Activated naive CD8-positive, alpha-beta T cell treated with anti-CD3 and anti-CD28 coated beads, Interleukin-2, amount 10 ng/mL, durations not matched to agents 7 days and 5 days (primary cell): Measurements from ENCODE around the gene CRIP3. TPM values are rescaled to one million over a fixed set of nuclear protein-coding genes. Genes with fewer than 3 reads are reported as not detected.
"Not testable (repeated sequence)": the region's sequence is repeated elsewhere in the genome, so short reads cannot be mapped to it uniquely, and the experiment has no call there.

Experiments used
- ATAC-seq: fragments of 150-1000 bp; cut with Tn5 transposase; one replicate; pipeline ENCODE4 v1.10.0; 2021; ENCODE audit warnings: low read depth, moderate library complexity
- POLR2A ChIA-PET: fragments of 350-600 bp; sonication (Branson Sonifier 250); formaldehyde crosslinking; loops from one replicate; lab custom pipeline; 2021; ENCODE audit warnings: antibody characterized with exemption; lab: Charles Lee
- DNase-seq: peaks from one replicate; pipeline ENCODE4 v3.0.0; 2021
- H3K27ac Mint-ChIP-seq: one replicate; pipeline ENCODE4 v1.8.0; 2022; ENCODE audit warnings: mild to moderate bottlenecking, mixed read lengths
- H3K27me3 Mint-ChIP-seq: one replicate; pipeline ENCODE4 v1.8.0; 2022; ENCODE audit warnings: mild to moderate bottlenecking, moderate library complexity, mixed read lengths
- H3K36me3 Mint-ChIP-seq: one replicate; pipeline ENCODE4 v1.8.0; 2021; ENCODE audit warnings: mild to moderate bottlenecking, mixed read lengths
- H3K4me1 Mint-ChIP-seq: one replicate; pipeline ENCODE4 v1.8.0; 2021; ENCODE audit warnings: mixed read lengths
- H3K4me3 Mint-ChIP-seq: one replicate; pipeline ENCODE4 v1.8.0; 2022; ENCODE audit warnings: mild to moderate bottlenecking, moderate library complexity, mixed read lengths
- H3K9me3 Mint-ChIP-seq: one replicate; pipeline ENCODE4 v1.8.0; 2021; ENCODE audit warnings: mixed read lengths
- total RNA-seq, 2 experiments: library from RNA; stranded (reverse); gene quantifications; one replicate each; pipeline ENCODE4 v1.2.3, GENCODE V29; 2021

CRIP3 gene, protein sequence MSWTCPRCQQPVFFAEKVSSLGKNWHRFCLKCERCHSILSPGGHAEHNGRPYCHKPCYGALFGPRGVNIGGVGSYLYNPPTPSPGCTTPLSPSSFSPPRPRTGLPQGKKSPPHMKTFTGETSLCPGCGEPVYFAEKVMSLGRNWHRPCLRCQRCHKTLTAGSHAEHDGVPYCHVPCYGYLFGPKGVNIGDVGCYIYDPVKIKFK
- under 1 TPM; 0.47 to 0.62 TPM for total RNA-seq

GRCh38 chr6:43308101-43308989, at the start of gene CRIP3:
CRIP3 (minus strand) TSS chr6:43308826; CDS start chr6:43308792, 34 bp downstream.
- H3K9me3 Mint-ChIP-seq = no peaks in the 10 kb centered on the region
- peaks cover 8% of the 10 kb centered on the region for H3K27me3 Mint-ChIP-seq
- H3K36me3 Mint-ChIP-seq = no peaks in the 10 kb centered on the region
- ATAC-seq = peak; percentile 82
- no peak within 1 kb of the TSS for H3K27ac Mint-ChIP-seq
- peak within 1 kb of the TSS; percentile 82 for H3K4me3 Mint-ChIP-seq
- DNase-seq = peak; percentile 63
- POLR2A ChIA-PET = interaction anchor here (1.4 to 1.5 kb wide), 2 partner anchors 89 to 324 kb away, joined by 3 to 5 read pairs; partner anchors contain the start of gene PPP2R5D
- H3K4me1 Mint-ChIP-seq = peaks cover 4% of the 10 kb centered on the region

DNA sequence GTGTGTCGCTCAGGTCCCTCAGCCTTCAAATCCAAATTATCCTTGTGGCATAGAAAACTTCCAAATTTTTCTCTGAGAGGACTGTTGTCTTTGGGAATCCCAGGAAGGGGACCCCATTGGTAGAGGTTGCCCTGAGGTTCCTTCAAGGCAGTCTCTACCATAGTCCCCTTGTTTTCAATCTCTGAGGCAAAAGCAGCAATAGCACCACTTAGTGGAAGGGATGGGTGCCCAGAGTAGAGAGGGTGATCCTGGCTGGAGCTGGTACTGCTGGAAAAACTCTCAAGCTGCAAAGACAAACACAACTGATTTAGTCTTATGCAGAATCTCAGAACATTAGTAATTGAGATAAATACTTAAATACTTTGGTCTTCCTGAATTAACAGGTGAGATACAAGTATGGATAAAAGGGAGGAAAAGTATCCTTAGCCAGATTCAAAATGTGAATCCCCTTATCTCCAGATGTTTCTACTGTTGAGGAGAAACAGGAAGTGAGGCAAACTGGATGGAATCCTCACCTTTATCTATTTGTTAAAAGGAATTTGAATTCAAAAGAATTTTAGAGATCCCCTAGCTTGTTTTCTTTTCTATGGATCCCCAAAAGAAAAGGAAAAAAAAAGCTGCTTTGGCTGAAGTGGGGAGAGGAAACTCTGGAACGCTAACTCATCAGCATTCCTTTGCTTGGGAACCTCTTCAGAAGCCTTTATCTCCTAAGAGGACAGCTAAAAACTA, 47.4 kb upstream of the CRIP3 start:
- POLR2A ChIA-PET = interaction anchor here (1.0 kb wide), 1 partner anchor 14 kb away, joined by 3 read pairs; the partner anchor contains the start of gene ZNF318
- H3K36me3 Mint-ChIP-seq = peaks cover 10% of the 10 kb centered on the region
- no peak for ATAC-seq

DNA sequence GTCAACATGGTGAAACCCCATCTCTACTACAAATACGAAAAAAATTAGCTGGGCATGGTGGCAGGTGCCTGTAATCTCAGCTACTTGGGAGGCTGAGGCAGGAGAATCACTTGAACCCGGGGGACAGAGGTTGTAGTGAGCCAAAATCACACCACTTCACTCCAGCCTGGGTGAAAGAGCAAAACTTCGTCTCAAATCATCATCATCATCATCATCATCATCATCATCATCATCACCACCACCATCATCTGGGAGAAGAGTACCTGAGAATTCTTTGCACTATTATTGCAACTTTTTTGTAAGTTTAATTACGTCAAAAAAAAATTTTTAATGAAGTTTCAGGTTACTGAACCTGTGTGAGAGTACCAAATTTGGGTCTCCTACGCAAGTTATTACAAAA, 43.3 kb upstream of the CRIP3 start:
- POLR2A ChIA-PET = interaction anchor here (0.7 kb wide), 1 partner anchor 613 kb away, joined by 3 read pairs; no protein-coding TSS in a partner anchor
- not testable (repeated sequence) for ATAC-seq, H3K27me3 Mint-ChIP-seq, DNase-seq, H3K4me1 Mint-ChIP-seq, H3K9me3 Mint-ChIP-seq, H3K4me3 Mint-ChIP-seq, H3K36me3 Mint-ChIP-seq, H3K27ac Mint-ChIP-seq

More for the DNA sequence above, 47.4 kb upstream of the CRIP3 start:
- DNase-seq = no peak
- Mint-ChIP-seq H3K27me3 (no peaks in the 10 kb centered on the region), H3K9me3 (no peaks in the 10 kb centered on the region), H3K4me1 (no peaks in the 10 kb centered on the region), H3K4me3 (no peak overlapping the region), H3K27ac (no peak overlapping the region)

DNA sequence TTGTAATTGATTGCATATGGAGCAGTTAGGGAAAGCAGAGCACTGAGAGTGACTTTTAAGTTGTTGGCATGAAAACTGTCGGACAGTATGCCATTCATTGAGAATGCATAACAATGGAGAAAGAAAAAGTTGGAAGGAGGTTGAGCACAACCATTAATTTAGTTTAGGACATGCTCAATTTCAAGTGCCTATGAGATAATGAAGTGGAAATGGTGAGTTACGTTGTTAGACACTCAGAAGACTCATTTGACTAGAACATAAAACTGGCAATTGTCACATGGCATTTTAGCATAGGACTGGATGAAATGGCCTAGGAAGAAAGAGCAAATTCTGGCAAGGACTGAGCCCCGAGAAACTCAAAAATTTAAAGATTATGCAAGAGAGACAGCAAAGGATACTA, 38.8 kb upstream of the CRIP3 start:
- H3K4me3 Mint-ChIP-seq = no peak overlapping the region
- H3K27ac Mint-ChIP-seq = no peak overlapping the region
- H3K36me3 Mint-ChIP-seq = peaks cover 4% of the 10 kb centered on the region
- POLR2A ChIA-PET = no interaction called here
- DNase-seq = no peak
- H3K27me3 Mint-ChIP-seq = no peaks in the 10 kb centered on the region
- no peaks in the 10 kb centered on the region for H3K9me3 Mint-ChIP-seq
- no peaks in the 10 kb centered on the region for H3K4me1 Mint-ChIP-seq
- ATAC-seq = no peak

DNA sequence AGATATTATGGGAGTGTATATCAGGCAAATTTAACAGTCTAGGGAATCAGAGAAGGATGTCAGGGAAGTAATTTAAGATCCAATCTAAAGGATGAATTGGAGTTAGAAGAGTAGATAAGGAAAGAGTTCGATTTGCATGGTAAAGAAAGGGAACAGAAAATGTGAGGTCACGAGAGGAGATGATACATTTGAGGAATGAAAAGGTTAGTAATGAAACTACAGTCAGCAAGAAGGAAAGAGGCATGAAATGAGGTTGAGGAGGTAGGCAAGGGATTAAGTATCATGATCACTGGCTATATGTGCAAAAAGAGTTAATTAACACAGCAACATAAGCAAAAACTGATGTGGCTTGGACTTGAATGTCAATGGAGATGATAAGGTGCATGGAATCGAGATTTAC, 38.4 kb upstream of the CRIP3 start:
- DNase-seq = no peak
- no peaks in the 10 kb centered on the region for H3K9me3 Mint-ChIP-seq
- peaks cover 5% of the 10 kb centered on the region for H3K36me3 Mint-ChIP-seq
- POLR2A ChIA-PET = no interaction called here
- H3K27me3 Mint-ChIP-seq = no peaks in the 10 kb centered on the region
- no peak for ATAC-seq
- H3K27ac Mint-ChIP-seq = no peak overlapping the region
- no peaks in the 10 kb centered on the region for H3K4me1 Mint-ChIP-seq
- H3K4me3 Mint-ChIP-seq = no peak overlapping the region

GRCh38 chr6:43346243-43346642, 37.6 kb upstream of the CRIP3 start:
- not testable (repeated sequence) for H3K36me3 Mint-ChIP-seq

GRCh38 chr6:43339168-43339567, 30.5 kb upstream of the CRIP3 start:
- ATAC-seq = no peak
- H3K36me3 Mint-ChIP-seq = peaks cover 20% of the 10 kb centered on the region

More at GRCh38 chr6:43346243-43346642, 37.6 kb upstream of the CRIP3 start:
- H3K4me1 Mint-ChIP-seq, POLR2A ChIA-PET, H3K27ac Mint-ChIP-seq, H3K9me3 Mint-ChIP-seq, ATAC-seq, H3K4me3 Mint-ChIP-seq, DNase-seq, H3K27me3 Mint-ChIP-seq: not testable (repeated sequence)

DNA sequence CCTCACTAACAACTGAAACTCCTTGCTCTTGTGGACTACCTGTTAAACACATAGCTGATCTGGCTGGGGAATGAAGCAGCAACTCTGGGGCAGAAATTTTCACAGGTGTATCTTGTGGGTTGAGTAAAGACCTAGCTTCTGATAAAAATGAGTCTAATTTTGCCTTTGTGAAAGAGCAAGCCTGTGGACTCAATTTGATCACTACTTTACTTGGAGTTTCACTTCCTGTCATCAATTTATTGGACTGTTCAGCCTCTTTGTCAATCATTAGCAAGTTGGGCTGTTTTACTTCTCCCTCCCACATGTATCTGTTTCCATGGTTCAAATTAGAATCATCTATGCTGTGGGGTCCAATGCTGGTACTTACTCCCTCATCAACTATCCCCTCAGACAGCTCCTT, 29.6 kb upstream of the CRIP3 start:
- Mint-ChIP-seq H3K4me1 (peaks cover 6% of the 10 kb centered on the region), H3K4me3 (no peak overlapping the region), H3K36me3 (peaks cover 20% of the 10 kb centered on the region), H3K9me3 (no peaks in the 10 kb centered on the region), H3K27me3 (no peaks in the 10 kb centered on the region), H3K27ac (no peak overlapping the region)
- DNase-seq (no peak), ATAC-seq (no peak)
- POLR2A ChIA-PET = no interaction called here

More at GRCh38 chr6:43339168-43339567, 30.5 kb upstream of the CRIP3 start:
- Mint-ChIP-seq H3K4me1 (peaks cover 6% of the 10 kb centered on the region), H3K27ac (no peak overlapping the region), H3K27me3 (no peaks in the 10 kb centered on the region), H3K9me3 (no peaks in the 10 kb centered on the region), H3K4me3 (no peak overlapping the region)
- POLR2A ChIA-PET = no interaction called here
- DNase-seq = no peak

GRCh38 chr6:43336382-43336781, 27.8 kb upstream of the CRIP3 start:
- DNase-seq = no peak
- Mint-ChIP-seq H3K9me3 (no peaks in the 10 kb centered on the region), H3K36me3 (peaks cover 14% of the 10 kb centered on the region), H3K4me1 (peaks cover 11% of the 10 kb centered on the region), H3K4me3 (no peak overlapping the region), H3K27me3 (no peaks in the 10 kb centered on the region), H3K27ac (no peak overlapping the region)
- ATAC-seq = no peak
- POLR2A ChIA-PET = no interaction called here

- no peak for ATAC-seq
- Mint-ChIP-seq H3K4me3 (no peak overlapping the region), H3K4me1 (peaks cover 15% of the 10 kb centered on the region), H3K9me3 (no peaks in the 10 kb centered on the region), H3K36me3 (peaks cover 10% of the 10 kb centered on the region), H3K27ac (no peak overlapping the region), H3K27me3 (no peaks in the 10 kb centered on the region)
- POLR2A ChIA-PET = no interaction called here
- DNase-seq = no peak
These were observed 26.8 kb upstream of the CRIP3 start for GRCh38 chr6:43335469-43335868.

GRCh38 chr6:43334466-43335095, 26.0 kb upstream of the CRIP3 start:
- DNase-seq (no peak), ATAC-seq (no peak)
- POLR2A ChIA-PET = interaction anchor here (0.5 to 0.6 kb wide), 2 partner anchors 10 to 88 kb away, joined by 3 to 4 read pairs; no protein-coding TSS in a partner anchor
- H3K4me1 Mint-ChIP-seq = peaks cover 15% of the 10 kb centered on the region
- no peak overlapping the region for H3K27ac Mint-ChIP-seq
- no peaks in the 10 kb centered on the region for H3K27me3 Mint-ChIP-seq
- no peaks in the 10 kb centered on the region for H3K9me3 Mint-ChIP-seq
- no peak overlapping the region for H3K4me3 Mint-ChIP-seq
- peaks cover 3% of the 10 kb centered on the region for H3K36me3 Mint-ChIP-seq

DNA sequence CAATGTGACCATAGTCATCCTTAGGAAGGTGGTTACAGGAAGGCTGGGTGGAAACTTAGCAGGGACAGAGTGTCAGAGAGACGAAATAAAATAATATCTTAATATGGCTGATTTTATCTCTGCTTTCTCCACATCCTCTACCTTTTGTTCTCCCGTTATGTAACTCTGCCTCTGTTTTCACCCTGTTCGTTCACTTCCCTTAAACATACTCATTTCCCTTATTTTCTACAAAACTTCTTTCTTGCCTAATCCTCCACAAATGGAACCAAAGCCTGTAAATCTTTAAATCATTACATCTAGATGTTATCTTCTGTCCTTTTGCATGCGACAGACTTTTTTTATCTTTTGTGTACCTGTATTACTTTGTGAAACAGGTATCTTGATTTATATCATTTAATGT, 23.3 kb upstream of the CRIP3 start:
- H3K27ac Mint-ChIP-seq = no peak overlapping the region
- no peak for DNase-seq
- H3K9me3 Mint-ChIP-seq = no peaks in the 10 kb centered on the region
- H3K4me1 Mint-ChIP-seq = peaks cover 9% of the 10 kb centered on the region
- H3K36me3 Mint-ChIP-seq = no peaks in the 10 kb centered on the region
- POLR2A ChIA-PET = no interaction called here
- no peak overlapping the region for H3K4me3 Mint-ChIP-seq
- no peaks in the 10 kb centered on the region for H3K27me3 Mint-ChIP-seq
- ATAC-seq = no peak

DNA sequence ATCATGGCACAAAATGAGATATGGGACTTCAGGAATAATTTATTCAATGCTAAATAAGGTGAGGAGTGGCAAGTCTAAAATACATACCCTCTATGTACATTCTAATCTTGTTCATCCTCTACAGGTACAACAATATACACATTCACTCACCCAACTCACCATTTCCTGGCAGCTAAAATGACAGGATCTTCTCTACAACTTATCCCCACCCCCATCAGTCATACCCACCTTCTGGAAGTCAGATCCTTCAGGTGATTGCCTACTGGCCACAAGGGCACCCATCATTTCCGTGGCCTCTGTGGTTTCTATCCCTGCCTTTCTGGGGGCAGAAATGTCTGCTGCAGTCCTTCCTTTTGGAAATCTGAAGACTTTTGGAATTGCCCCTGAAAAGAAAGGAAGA, 22.8 kb upstream of the CRIP3 start:
- H3K4me1 Mint-ChIP-seq = peaks cover 9% of the 10 kb centered on the region
- DNase-seq (no peak), ATAC-seq (no peak)
- H3K27me3 Mint-ChIP-seq = no peaks in the 10 kb centered on the region
- no peaks in the 10 kb centered on the region for H3K36me3 Mint-ChIP-seq
- no peaks in the 10 kb centered on the region for H3K9me3 Mint-ChIP-seq
- no peak overlapping the region for H3K4me3 Mint-ChIP-seq
- POLR2A ChIA-PET = no interaction called here
- H3K27ac Mint-ChIP-seq = no peak overlapping the region
